GM12875 (cell line): ENCODE results near the gene FRAT2.

ENCODE experiments used
- H3K4me3 ChIP-seq: one replicate; pipeline ENCODE4 v1.5.1; 2011; ENCODE audit warnings: low read depth, low read length, control low read depth
- CTCF ChIP-seq: IDR thresholded peaks from 2 replicates; pipeline ENCODE4 v1.5.1; 2011; ENCODE audit warnings: low read depth, mild to moderate bottlenecking, control low read depth, inconsistent platforms, low read length, moderate library complexity, borderline replicate concordance; ENCODE audit not compliant: insufficient read depth

The FRAT2 gene

GRCh38 chr10:97373456-97373855 is 38.9 kb upstream of the FRAT2 start:
- no peak for TF ChIP-seq CTCF
- no peak overlapping the region for H3K4me3 ChIP-seq

- no peak overlapping the region for H3K4me3 ChIP-seq
- no peak for TF ChIP-seq CTCF
Observed at GRCh38 chr10:97372233-97372875, 37.8 kb upstream of the FRAT2 start.

- no peak for TF ChIP-seq CTCF
- H3K4me3 ChIP-seq: no peak overlapping the region
Observed at GRCh38 chr10:97371696-97372095, 37.2 kb upstream of the FRAT2 start.

- TF ChIP-seq CTCF: no peak
- H3K4me3 ChIP-seq: no peak overlapping the region
Observed at GRCh38 chr10:97367126-97367649, 32.7 kb upstream of the FRAT2 start.

- TF ChIP-seq CTCF: no peak
- no peak overlapping the region for H3K4me3 ChIP-seq
Observed at GRCh38 chr10:97366572-97366971, 32.0 kb upstream of the FRAT2 start.

GRCh38 chr10:97365761-97366351 is 31.3 kb upstream of the FRAT2 start:
- no peak overlapping the region for H3K4me3 ChIP-seq

More at GRCh38 chr10:97365761-97366351, 31.3 kb upstream of the FRAT2 start:
- TF ChIP-seq CTCF: no peak
